Fibroblast of skin of left quadriceps (primary cell): Measurements from ENCODE around the gene TMEM26.
"Not testable (repeated sequence)": the region's sequence is repeated elsewhere in the genome, so short reads cannot be mapped to it uniquely, and the experiment has no call there.

Experiments
- DNase-seq, 2 experiments: peaks; one replicate each; pipeline ENCODE4 v3.0.0-alpha.2; 2013; ENCODE audit warnings: low read depth in 2 of 2

TMEM26 gene

GRCh38 chr10:61399406-61399805 lies 53.8 kb downstream of the TMEM26 start:
- no peak for DNase-seq

GRCh38 chr10:61398366-61399129 lies 54.6 kb downstream of the TMEM26 start:
- DNase-seq, result no peak

- peak; percentile 30 to 40 for DNase-seq
Measured at GRCh38 chr10:61397175-61397986, 55.8 kb downstream of the TMEM26 start.

GRCh38 chr10:61391281-61391680 lies 61.9 kb downstream of the TMEM26 start:
- no peak for DNase-seq

- no peak for DNase-seq
Measured at GRCh38 chr10:61390851-61391250, 62.3 kb downstream of the TMEM26 start.

GRCh38 chr10:61389887-61390286 lies 63.3 kb downstream of the TMEM26 start:
- DNase-seq, result no peak

- not testable (repeated sequence) for DNase-seq
Measured at GRCh38 chr10:61388986-61389385, 64.2 kb downstream of the TMEM26 start.

GRCh38 chr10:61385231-61386001 lies 67.8 kb downstream of the TMEM26 start:
- no peak for DNase-seq

GRCh38 chr10:61381153-61381552 lies 72.0 kb downstream of the TMEM26 start:
- not testable (repeated sequence) for DNase-seq

GRCh38 chr10:61378865-61379264 lies 74.3 kb downstream of the TMEM26 start:
- no peak for DNase-seq

GRCh38 chr10:61376908-61377368 lies 76.2 kb downstream of the TMEM26 start:
- DNase-seq, result no peak

- no peak for DNase-seq
Measured at GRCh38 chr10:61376377-61376776, 76.8 kb downstream of the TMEM26 start.

- no peak for DNase-seq
Measured at GRCh38 chr10:61366365-61366764, 86.8 kb downstream of the TMEM26 start.

- no peak for DNase-seq
Measured at GRCh38 chr10:61364619-61365018, 88.6 kb downstream of the TMEM26 start.

- no peak for DNase-seq
Measured at GRCh38 chr10:61363006-61363405, 90.2 kb downstream of the TMEM26 start.

GRCh38 chr10:61359452-61359851 lies 93.7 kb downstream of the TMEM26 start:
- DNase-seq, result no peak

- no peak for DNase-seq
Measured at GRCh38 chr10:61357687-61358086, 95.5 kb downstream of the TMEM26 start.
